ENCODE measurements around the gene PTPN9.

Gene PTPN9

GRCh38 chr15:75578173-75578947 is 755 bp downstream of the PTPN9 start:
- ChIA-PET CTCF (interaction anchor here (0.7 to 1.1 kb wide), 5 partner anchors 14 to 145 kb away, joined by 3 to 4 read pairs (median 4); no protein-coding TSS in a partner anchor), POLR2A (interaction anchor here (1.0 to 2.7 kb wide), 10 partner anchors 11 to 211 kb away, joined by 3 to 51 read pairs (median 6); partner anchors contain the start of genes IMP3, MAN2C1, SIN3A and SNUPN)
- 0 out of 2 replicates have a peak, but pooled peaks have one; percentile 42 for TF ChIP-seq LEF1 (IDR thresholded peaks at IDR 0.05; ENCODE audit: borderline replicate concordance)
- no peak for TF ChIP-seq SUZ12 (IDR thresholded peaks at IDR 0.05)
- peak; percentile 40 for DNase-seq (ENCODE audit: extremely low spot score)

GRCh38 chr15:75577401-75578172 is 1.5 kb downstream of the PTPN9 start:
- DNase-seq (ENCODE audit: extremely low spot score): no peak
- ChIA-PET CTCF (interaction anchor here (0.6 to 0.9 kb wide), 4 partner anchors 13 to 125 kb away, joined by 3 to 4 read pairs (median 4); no protein-coding TSS in a partner anchor), POLR2A (interaction anchor here (1.0 to 2.7 kb wide), 4 partner anchors 48 to 210 kb away, joined by 4 to 51 read pairs (median 6); partner anchors contain the start of genes IMP3, MAN2C1, SIN3A and SNUPN)
- TF ChIP-seq CTBP1 (IDR thresholded peaks at IDR 0.05; ENCODE audit: borderline replicate concordance) (no peak), FOXM1 (IDR thresholded peaks at IDR 0.05; ENCODE audit: borderline replicate concordance) (no peak), ELF4 (IDR thresholded peaks at IDR 0.05) (no peak), ARNT (IDR thresholded peaks at IDR 0.05) (no peak), FOXA1 (IDR thresholded peaks at IDR 0.05) (no peak), L3MBTL2 (conservative IDR thresholded peaks at IDR 0.05) (no peak), PKNOX1 (IDR thresholded peaks at IDR 0.05) (no peak), BHLHE40 (IDR thresholded peaks at IDR 0.05; ENCODE audit: borderline replicate concordance) (no peak), TARDBP (IDR thresholded peaks at IDR 0.05) (no peak), ZNF384 (IDR thresholded peaks at IDR 0.05) (no peak), NFRKB (IDR thresholded peaks at IDR 0.05) (no peak), HDGF (IDR thresholded peaks at IDR 0.05; ENCODE audit: borderline replicate concordance) (no peak), SP1 (IDR thresholded peaks at IDR 0.05) (no peak), LEF1 (IDR thresholded peaks at IDR 0.05; ENCODE audit: borderline replicate concordance) (no peak), SUZ12 (IDR thresholded peaks at IDR 0.05) (no peak), FOXK2 (IDR thresholded peaks at IDR 0.05) (no peak)

- CTCF ChIA-PET: no interaction called here
- POLR2A ChIA-PET: interaction anchor here (0.8 to 1.9 kb wide), 2 partner anchors 120 to 205 kb away, joined by 3 to 6 read pairs; partner anchors contain the start of gene MAN2C1
- no peak for DNase-seq (ENCODE audit: extremely low spot score)
- TF ChIP-seq ELF4 (IDR thresholded peaks at IDR 0.05) (no peak), PKNOX1 (IDR thresholded peaks at IDR 0.05) (peak; percentile 61), ARNT (IDR thresholded peaks at IDR 0.05) (no peak)
Observed at GRCh38 chr15:75573648-75574384, 5.3 kb downstream of the PTPN9 start.

- ChIA-PET POLR2A (interaction anchor here (1.5 kb wide), 1 partner anchor 9 kb away, joined by 3 read pairs; no protein-coding TSS in a partner anchor), CTCF (interaction anchor here (0.7 kb wide), 1 partner anchor 22 kb away, joined by 8 read pairs; no protein-coding TSS in a partner anchor)
- no peak for DNase-seq (ENCODE audit: extremely low spot score)
- TF ChIP-seq CTBP1 (IDR thresholded peaks at IDR 0.05; ENCODE audit: borderline replicate concordance) (no peak), PKNOX1 (IDR thresholded peaks at IDR 0.05) (peak; percentile 77), TARDBP (IDR thresholded peaks at IDR 0.05) (no peak), FOXK2 (IDR thresholded peaks at IDR 0.05) (no peak), FOXA1 (IDR thresholded peaks at IDR 0.05) (no peak), NFRKB (IDR thresholded peaks at IDR 0.05) (no peak), ZNF384 (IDR thresholded peaks at IDR 0.05) (no peak), L3MBTL2 (conservative IDR thresholded peaks at IDR 0.05) (no peak)
Observed at GRCh38 chr15:75570126-75570845, 8.8 kb downstream of the PTPN9 start.

Data from HEK293T (cell line).